ENCODE results near the gene BUB3. TPM values are rescaled to one million over a fixed set of nuclear protein-coding genes. Genes with fewer than 3 reads are reported as not detected.
A peak's percentile ranks its signal among the peaks of the same experiment; 100 is the strongest.

BUB3 gene
- total and polyA plus RNA-seq, 2 experiments from 2014 or later, result 243 to 272 TPM

DNA sequence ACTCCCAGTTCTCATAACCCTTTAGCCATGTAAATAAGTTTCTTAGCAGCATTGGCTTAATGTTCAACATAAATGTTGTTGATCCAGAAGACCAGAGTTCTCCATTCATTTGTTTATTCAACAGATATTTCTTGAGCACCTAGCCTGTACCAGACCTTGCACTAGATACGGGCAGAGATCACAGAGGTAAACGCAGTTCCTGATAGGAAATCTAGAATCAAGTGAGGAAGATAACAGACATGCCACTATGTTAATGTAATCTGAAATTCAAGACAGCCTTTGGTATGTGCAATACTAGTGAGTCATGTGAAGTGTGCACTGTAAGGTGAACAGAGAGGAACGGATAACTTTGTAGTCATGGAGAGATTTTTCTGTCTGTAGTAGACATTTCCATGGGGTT, 3.0 kb downstream of the BUB3 start:
- H2AFZ ChIP-seq, result no peak overlapping the region
- H3K27ac Mint-ChIP-seq, result no peak overlapping the region
- peaks cover 37% of the 10 kb centered on the region for H3K36me3 ChIP-seq (ENCODE audit: insufficient read depth)
- no peaks in the 10 kb centered on the region for H3K9me2 ChIP-seq (ENCODE audit: insufficient read depth)
- H4K20me1 ChIP-seq (replicated peaks; ENCODE audit: insufficient read depth), result peaks cover 61% of the 10 kb centered on the region
- no peak for DNase-seq (ENCODE audit: low spot score)
- H3K9me3 Mint-ChIP-seq, result no peaks in the 10 kb centered on the region
- H3K79me2 ChIP-seq (replicated peaks; ENCODE audit: insufficient read depth), result peaks cover 79% of the 10 kb centered on the region
- no peak overlapping the region for H3K4me2 ChIP-seq
- ATAC-seq, result no peak
- peaks cover 11% of the 10 kb centered on the region for H3K27me3 ChIP-seq (ENCODE audit: insufficient read depth)
- peaks cover 49% of the 10 kb centered on the region for H3K4me1 Mint-ChIP-seq
- H3K4me3 ChIP-seq, result no peak overlapping the region
- H3K36me3 Mint-ChIP-seq (ENCODE audit: low read depth), result peaks cover 73% of the 10 kb centered on the region
- TF ChIP-seq ETS1 (IDR thresholded peaks at IDR 0.05) (no peak), EZH2 (IDR thresholded peaks at IDR 0.05; ENCODE audit: low read depth, unreplicated experiment) (no peak), JUNB (IDR thresholded peaks at IDR 0.05; ENCODE audit: unreplicated experiment) (no peak), STAT1 (IDR thresholded peaks at IDR 0.05; ENCODE audit: unreplicated experiment) (no peak)
- TF ChIP-seq, protein P1, sequence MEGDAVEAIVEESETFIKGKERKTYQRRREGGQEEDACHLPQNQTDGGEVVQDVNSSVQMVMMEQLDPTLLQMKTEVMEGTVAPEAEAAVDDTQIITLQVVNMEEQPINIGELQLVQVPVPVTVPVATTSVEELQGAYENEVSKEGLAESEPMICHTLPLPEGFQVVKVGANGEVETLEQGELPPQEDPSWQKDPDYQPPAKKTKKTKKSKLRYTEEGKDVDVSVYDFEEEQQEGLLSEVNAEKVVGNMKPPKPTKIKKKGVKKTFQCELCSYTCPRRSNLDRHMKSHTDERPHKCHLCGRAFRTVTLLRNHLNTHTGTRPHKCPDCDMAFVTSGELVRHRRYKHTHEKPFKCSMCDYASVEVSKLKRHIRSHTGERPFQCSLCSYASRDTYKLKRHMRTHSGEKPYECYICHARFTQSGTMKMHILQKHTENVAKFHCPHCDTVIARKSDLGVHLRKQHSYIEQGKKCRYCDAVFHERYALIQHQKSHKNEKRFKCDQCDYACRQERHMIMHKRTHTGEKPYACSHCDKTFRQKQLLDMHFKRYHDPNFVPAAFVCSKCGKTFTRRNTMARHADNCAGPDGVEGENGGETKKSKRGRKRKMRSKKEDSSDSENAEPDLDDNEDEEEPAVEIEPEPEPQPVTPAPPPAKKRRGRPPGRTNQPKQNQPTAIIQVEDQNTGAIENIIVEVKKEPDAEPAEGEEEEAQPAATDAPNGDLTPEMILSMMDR (conservative IDR thresholded peaks at IDR 0.05; ENCODE audit: low read depth in 2 of 2), result no peak
- H3K4me3 Mint-ChIP-seq, result peak overlapping the region; percentile 99
- peaks cover 17% of the 10 kb centered on the region for H3K27me3 Mint-ChIP-seq (ENCODE audit: insufficient read depth, low read depth, poor library complexity)
- H3F3A ChIP-seq (replicated peaks; ENCODE audit: low read depth), result no peaks in the 10 kb centered on the region
- H3K27ac ChIP-seq (ENCODE audit: low read depth), result no peak overlapping the region
- H3K4me1 ChIP-seq (ENCODE audit: insufficient read depth), result peaks cover 23% of the 10 kb centered on the region

DNA sequence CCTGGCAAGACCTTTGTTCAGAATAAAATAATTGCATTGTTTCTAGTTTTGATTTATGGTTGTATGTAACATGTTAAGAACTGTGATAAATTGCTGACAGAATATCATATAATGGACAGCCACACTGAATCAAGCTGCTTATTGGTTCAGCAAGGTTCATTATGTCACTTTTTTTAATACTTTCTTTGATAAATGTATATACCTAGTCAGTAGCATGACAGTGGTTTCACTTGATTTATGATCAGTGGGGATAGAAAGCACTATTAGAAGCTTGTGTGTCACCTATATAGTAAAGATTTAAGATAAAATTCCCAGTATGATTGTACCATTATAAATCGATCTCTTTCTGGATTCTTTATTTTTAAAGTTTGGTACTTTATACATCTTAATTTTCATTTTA, 4.5 kb downstream of the BUB3 start:
- Mint-ChIP-seq H3K27me3 (ENCODE audit: insufficient read depth, low read depth, poor library complexity) (peaks cover 8% of the 10 kb centered on the region), H3K27ac (no peak overlapping the region), H3K36me3 (ENCODE audit: low read depth) (peaks cover 85% of the 10 kb centered on the region), H3K9me3 (no peaks in the 10 kb centered on the region), H3K4me1 (peaks cover 35% of the 10 kb centered on the region), H3K4me3 (peak overlapping the region; percentile 99; the same call in 2 of the 3 replicates)
- peaks cover 94% of the 10 kb centered on the region for H3K79me2 ChIP-seq (replicated peaks; ENCODE audit: insufficient read depth)
- no peak overlapping the region for H3K27ac ChIP-seq (ENCODE audit: low read depth)
- peaks cover 72% of the 10 kb centered on the region for H4K20me1 ChIP-seq (replicated peaks; ENCODE audit: insufficient read depth)
- no peaks in the 10 kb centered on the region for H3K27me3 ChIP-seq (ENCODE audit: insufficient read depth)
- H3F3A ChIP-seq (replicated peaks; ENCODE audit: low read depth), result no peaks in the 10 kb centered on the region
- no peak overlapping the region for H3K4me3 ChIP-seq
- H3K4me2 ChIP-seq, result no peak overlapping the region
- ATAC-seq (no peak), DNase-seq (ENCODE audit: low spot score) (no peak)
- no peak overlapping the region for H2AFZ ChIP-seq
- H3K4me1 ChIP-seq (ENCODE audit: insufficient read depth), result peaks cover 9% of the 10 kb centered on the region
- H3K9me2 ChIP-seq (ENCODE audit: insufficient read depth), result no peaks in the 10 kb centered on the region
- H3K36me3 ChIP-seq (ENCODE audit: insufficient read depth), result peaks cover 52% of the 10 kb centered on the region
- TF ChIP-seq REST (IDR thresholded peaks at IDR 0.05; ENCODE audit: unreplicated experiment) (no peak), EZH2 (IDR thresholded peaks at IDR 0.05; ENCODE audit: low read depth, unreplicated experiment) (no peak), ZNF462 (CRISPR knock-in tag; IDR thresholded peaks at IDR 0.05) (no peak), ETS1 (IDR thresholded peaks at IDR 0.05) (no peak)
